ENCODE results near the gene SPRR5. TPM values are rescaled to one million over a fixed set of nuclear protein-coding genes. Genes with fewer than 3 reads are reported as not detected.

The SPRR5 gene
- total RNA-seq, 2 donors from 2014 or later, result not detected

DNA sequence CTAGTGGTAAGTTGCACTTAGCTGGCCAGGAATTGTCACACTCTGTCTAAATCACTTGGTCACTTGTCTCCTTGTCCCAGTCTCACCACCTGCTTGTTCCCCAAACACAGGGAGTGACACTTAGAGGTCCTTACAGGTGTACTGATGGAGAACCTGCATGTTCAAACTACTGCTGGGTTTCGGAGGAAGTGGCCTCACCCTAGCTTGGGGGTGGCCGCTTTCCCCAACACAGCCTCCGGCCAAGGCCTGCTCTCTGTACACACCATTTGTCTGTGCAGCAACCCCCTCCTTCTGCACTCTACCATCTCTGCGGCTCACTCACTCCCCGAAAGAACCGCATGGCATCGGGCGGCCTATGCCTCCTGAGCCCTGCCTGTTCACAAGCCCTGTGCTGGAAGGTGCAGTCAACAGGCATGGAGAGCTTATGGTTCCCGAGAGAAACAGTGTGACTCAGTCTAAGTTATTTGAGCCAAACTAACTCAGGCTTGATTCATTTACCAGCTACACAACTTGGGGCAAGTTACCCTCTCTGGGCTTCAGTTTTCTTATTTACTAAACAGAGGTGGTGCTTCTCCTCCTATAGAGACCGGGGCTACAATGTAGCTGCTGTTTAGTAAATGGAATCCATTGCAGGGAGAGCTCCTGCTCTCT lies 12.9 kb downstream of the SPRR5 start:
- DNase-seq, result no peak
- Histone ChIP-seq H3K9me3 (no peaks in the 10 kb centered on the region), H3K36me3 (no peaks in the 10 kb centered on the region), H3K9ac (ENCODE audit: low read depth in 2 of 2, low read length in 2 of 2) (no peak overlapping the region), H3K4me3 (no peak overlapping the region), H3K4me1 (no peaks in the 10 kb centered on the region), H3K27me3 (no peaks in the 10 kb centered on the region), H3K27ac (no peak overlapping the region)
- TF ChIP-seq, protein P1, sequence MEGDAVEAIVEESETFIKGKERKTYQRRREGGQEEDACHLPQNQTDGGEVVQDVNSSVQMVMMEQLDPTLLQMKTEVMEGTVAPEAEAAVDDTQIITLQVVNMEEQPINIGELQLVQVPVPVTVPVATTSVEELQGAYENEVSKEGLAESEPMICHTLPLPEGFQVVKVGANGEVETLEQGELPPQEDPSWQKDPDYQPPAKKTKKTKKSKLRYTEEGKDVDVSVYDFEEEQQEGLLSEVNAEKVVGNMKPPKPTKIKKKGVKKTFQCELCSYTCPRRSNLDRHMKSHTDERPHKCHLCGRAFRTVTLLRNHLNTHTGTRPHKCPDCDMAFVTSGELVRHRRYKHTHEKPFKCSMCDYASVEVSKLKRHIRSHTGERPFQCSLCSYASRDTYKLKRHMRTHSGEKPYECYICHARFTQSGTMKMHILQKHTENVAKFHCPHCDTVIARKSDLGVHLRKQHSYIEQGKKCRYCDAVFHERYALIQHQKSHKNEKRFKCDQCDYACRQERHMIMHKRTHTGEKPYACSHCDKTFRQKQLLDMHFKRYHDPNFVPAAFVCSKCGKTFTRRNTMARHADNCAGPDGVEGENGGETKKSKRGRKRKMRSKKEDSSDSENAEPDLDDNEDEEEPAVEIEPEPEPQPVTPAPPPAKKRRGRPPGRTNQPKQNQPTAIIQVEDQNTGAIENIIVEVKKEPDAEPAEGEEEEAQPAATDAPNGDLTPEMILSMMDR (IDR thresholded peaks at IDR 0.05), result no peak
- intact Hi-C loops (cut with DNase I), result no loop called here

DNA sequence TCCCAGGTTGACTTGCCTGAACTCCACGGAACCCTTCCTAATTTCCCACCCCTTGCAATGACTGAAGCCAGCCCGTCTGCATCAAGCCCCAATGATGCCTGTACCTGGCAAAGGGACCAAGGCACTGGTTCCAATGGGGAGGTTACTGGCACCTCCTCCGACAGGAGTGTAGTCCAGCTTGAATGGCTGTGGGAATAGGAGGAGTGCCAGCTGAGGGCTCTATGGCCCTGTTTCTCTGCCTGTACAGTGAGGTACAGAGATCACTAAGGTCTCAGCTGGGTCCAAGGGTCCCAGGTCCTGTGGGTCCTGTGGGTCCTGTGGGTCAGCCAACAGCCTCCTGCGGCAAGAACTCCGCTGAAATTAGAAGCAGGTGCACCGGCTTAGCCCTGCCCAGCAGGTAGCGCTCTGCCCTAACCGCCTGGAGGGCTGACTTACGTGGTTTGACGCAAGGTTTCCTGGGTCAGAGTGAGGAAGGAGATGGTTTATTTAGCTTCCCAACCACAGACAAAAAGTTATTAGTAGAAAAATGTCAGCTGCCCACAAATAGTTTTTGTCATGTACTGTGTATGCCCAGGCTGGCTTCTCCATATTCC lies 13.5 kb downstream of the SPRR5 start:
- H3K9ac ChIP-seq (ENCODE audit: low read depth in 2 of 2, low read length in 2 of 2), result no peak overlapping the region
- no peaks in the 10 kb centered on the region for H3K36me3 ChIP-seq
- no peaks in the 10 kb centered on the region for H3K4me1 ChIP-seq
- intact Hi-C loops (cut with DNase I), result no loop called here
- H3K9me3 ChIP-seq, result no peaks in the 10 kb centered on the region
- DNase-seq, result no peak
- no peaks in the 10 kb centered on the region for H3K27me3 ChIP-seq
- no peak overlapping the region for H3K27ac ChIP-seq
- TF ChIP-seq, protein P1 (IDR thresholded peaks at IDR 0.05), result no peak
- no peak overlapping the region for H3K4me3 ChIP-seq

DNA sequence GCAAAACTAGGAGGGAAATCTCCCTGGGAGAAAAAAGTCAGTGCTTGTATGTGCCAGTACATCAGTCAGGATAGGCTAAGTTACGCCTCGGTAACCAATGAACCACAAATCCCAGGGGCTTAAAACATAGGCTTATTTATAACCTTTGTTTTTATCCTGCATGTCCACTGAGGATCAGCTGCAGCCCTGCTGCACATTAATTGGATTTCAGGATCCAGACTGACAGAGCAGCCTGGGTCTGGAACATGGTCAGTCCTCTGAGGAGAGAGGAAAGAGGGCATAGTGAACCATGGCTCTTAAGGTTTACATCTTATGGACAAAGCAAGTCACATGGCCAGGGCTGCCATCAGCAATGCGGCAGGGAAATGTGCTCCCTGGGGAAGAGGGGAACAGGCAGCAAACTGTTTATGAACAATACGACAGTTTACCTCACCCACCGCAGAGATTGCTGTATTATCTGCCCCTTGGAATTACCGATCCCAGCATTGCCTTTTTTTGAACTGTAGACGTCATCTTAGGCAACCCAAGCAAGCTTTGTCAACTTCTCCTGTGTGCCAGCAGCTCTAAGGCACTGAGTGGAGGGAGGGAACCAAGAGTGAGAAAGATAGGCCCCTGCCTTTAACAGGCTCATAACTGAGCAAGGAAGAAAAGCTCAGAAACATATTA lies 14.4 kb downstream of the SPRR5 start:
- Histone ChIP-seq H3K9me3 (no peaks in the 10 kb centered on the region), H3K4me3 (no peak overlapping the region), H3K27me3 (no peaks in the 10 kb centered on the region), H3K4me1 (no peaks in the 10 kb centered on the region), H3K27ac (no peak overlapping the region), H3K9ac (ENCODE audit: low read depth in 2 of 2, low read length in 2 of 2) (no peak overlapping the region), H3K36me3 (no peaks in the 10 kb centered on the region)
- DNase-seq, result no peak
- intact Hi-C loops (cut with DNase I), result no loop called here
- TF ChIP-seq, protein P1 (IDR thresholded peaks at IDR 0.05), result no peak

DNA sequence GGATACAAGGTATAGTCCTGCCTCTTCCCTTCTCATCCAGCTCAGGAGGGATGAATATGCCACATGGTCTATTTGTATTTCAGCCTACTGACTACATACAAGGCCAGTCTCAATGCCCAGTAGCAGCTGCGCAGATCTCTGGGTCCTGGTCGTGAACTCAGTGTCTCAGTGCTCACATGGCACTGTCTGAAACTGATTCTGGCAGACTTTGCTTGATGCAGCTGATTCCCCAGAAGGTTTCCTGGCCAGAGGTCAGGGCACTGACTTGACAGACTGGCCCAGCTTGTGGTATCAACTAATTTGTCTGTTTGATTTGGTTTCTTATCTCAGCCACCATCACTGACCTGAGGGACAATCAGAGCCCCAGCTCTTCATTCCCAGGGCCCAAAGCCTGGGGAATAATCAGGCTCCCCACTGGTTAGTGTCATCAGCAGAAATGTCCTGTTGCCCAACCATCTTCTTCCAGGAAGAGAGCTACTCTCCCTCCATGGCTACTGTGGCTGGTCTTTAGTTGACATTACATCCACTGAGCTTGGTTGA lies 15.9 kb downstream of the SPRR5 start:
- Histone ChIP-seq H3K27me3 (no peaks in the 10 kb centered on the region), H3K4me1 (no peaks in the 10 kb centered on the region), H3K9ac (ENCODE audit: low read depth in 2 of 2, low read length in 2 of 2) (no peak overlapping the region), H3K36me3 (no peaks in the 10 kb centered on the region), H3K9me3 (no peaks in the 10 kb centered on the region), H3K4me3 (no peak overlapping the region), H3K27ac (no peak overlapping the region)
- no peak for DNase-seq
- TF ChIP-seq, protein P1 (IDR thresholded peaks at IDR 0.05), result no peak
- intact Hi-C loops (cut with DNase I), result no loop called here

DNA sequence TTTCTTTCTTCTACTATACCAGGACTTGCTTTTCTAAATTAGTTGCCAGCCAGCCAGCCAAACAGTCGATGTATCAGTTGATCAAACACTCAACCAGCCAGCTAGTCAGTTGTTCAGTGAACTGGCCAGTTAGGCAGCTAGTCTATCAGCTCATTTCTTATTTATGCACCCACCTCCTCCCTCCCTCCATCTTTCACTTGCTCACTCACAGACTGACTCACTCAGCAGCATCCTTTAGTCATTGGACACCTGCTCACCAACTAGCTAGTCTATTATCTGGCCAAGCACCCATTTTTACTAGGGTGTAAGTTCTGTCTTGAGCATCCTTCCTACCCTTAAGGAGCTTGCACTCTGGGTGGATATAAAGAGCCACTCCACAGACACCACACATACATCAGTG lies 17.5 kb downstream of the SPRR5 start:
- no peak overlapping the region for H3K9ac ChIP-seq (ENCODE audit: low read depth in 2 of 2, low read length in 2 of 2)
- intact Hi-C loops (cut with DNase I), result no loop called here
- H3K9me3 ChIP-seq, result no peaks in the 10 kb centered on the region
- no peak overlapping the region for H3K27ac ChIP-seq
- no peak for DNase-seq
- no peaks in the 10 kb centered on the region for H3K36me3 ChIP-seq
- no peaks in the 10 kb centered on the region for H3K27me3 ChIP-seq
- no peaks in the 10 kb centered on the region for H3K4me1 ChIP-seq
- TF ChIP-seq, protein P1 (IDR thresholded peaks at IDR 0.05), result no peak
- H3K4me3 ChIP-seq, result no peak overlapping the region

Data from colonic mucosa (tissue), 4 donors.